HepG2 (cell line): Measurements from ENCODE around the gene COBLL1. TPM values are rescaled to one million over a fixed set of nuclear protein-coding genes. Genes with fewer than 3 reads are reported as not detected.

ENCODE experiments used
- ATAC-seq: fragments of 200-7000 bp; cut with Tn5 transposase; 3 replicates; pipeline ENCODE4 v1.9.1; 2020; ENCODE audit warnings: mild to moderate bottlenecking, moderate library complexity
- BruUV-seq: library from RNA; stranded (reverse); fragments of 400-500 nt; replicated peaks from 2 replicates; lab custom pipeline; 2021; lab: Mats Ljungman, UMichigan
- CTCF ChIA-PET: fragments of 300-600 bp; formaldehyde crosslinking; extraction: SDS; loops from one replicate; lab custom pipeline; 2021; ENCODE audit warnings: low total read pairs, inconsistent platforms, low intra/inter-chr PET ratio; lab: Yijun Ruan, JAX
- POLR2A ChIA-PET: fragments of 350-600 bp; sonication (Branson Sonifier 250); formaldehyde crosslinking; loops from one replicate; lab custom pipeline; 2020; ENCODE audit warnings: antibody characterized with exemption, inconsistent platforms; lab: Yijun Ruan, JAX
- DNase-seq: peaks from one replicate; pipeline ENCODE4 v3.0.0-alpha.2; 2015; ENCODE audit warnings: low spot score
- FAIRE-seq: peaks from 3 replicates; lab custom pipeline; 2011; peaks lifted over from hg19 to GRCh38; lab: Jason Lieb, UNC
- H2AFZ ChIP-seq: one replicate; pipeline ENCODE4 v1.6.1; 2011; ENCODE audit warnings: low read length, inconsistent platforms
- H3K27ac ChIP-seq: fragments of 300-600 bp; 3 replicates; pipeline ENCODE4 v1.8.0; 2011; ENCODE audit warnings: mixed run types, mild to moderate bottlenecking, mixed read lengths, low read length, inconsistent platforms; ENCODE audit not compliant: insufficient read depth; ENCODE audit errors: extremely low read length
- H3K27me3 ChIP-seq, 2 experiments: fragments of 200-600 bp in 1 of 2; 2 replicates in 1 of 2; 3 replicates in 1 of 2; pipeline versions ENCODE4 v1.6.0 to v1.8.0; 2011; ENCODE audit warnings: low read length in 2 of 2, mild to moderate bottlenecking in 2 of 2, moderate library complexity in 2 of 2, inconsistent platforms in 1 of 2; ENCODE audit not compliant: insufficient read depth in 2 of 2, control insufficient read depth in 1 of 2
- H3K36me3 ChIP-seq, 2 experiments: fragments of 200-600 bp in 1 of 2; replicated peaks in 1 of 2; 2 replicates in 1 of 2; 3 replicates in 1 of 2; pipeline versions ENCODE4 v1.5.1 to v1.8.0; 2011; ENCODE audit warnings: low read length in 2 of 2, inconsistent platforms in 1 of 2; ENCODE audit not compliant: insufficient read depth in 2 of 2, control insufficient read depth in 1 of 2
- H3K4me1 ChIP-seq: 2 replicates; pipeline ENCODE4 v1.5.1; 2012; ENCODE audit warnings: low read length, inconsistent platforms; ENCODE audit not compliant: insufficient read depth
- H3K4me2 ChIP-seq: 2 replicates; pipeline ENCODE4 v1.6.0; 2011; ENCODE audit warnings: low read depth, low read length, inconsistent platforms
- H3K4me3 ChIP-seq, 3 experiments: fragments of 200-600 bp in 1 of 3; sonication (generic), shearing (Covaris generic) in 1 of 3; replicated peaks in 1 of 3; 2 replicates each; pipeline ENCODE4 v1.5.1; 2011 to 2016; ENCODE audit warnings: low read length in 3 of 3, inconsistent platforms in 2 of 3, low read depth in 2 of 3, mild to moderate bottlenecking in 2 of 3, control low read depth in 1 of 3, mixed read lengths in 1 of 3; ENCODE audit not compliant: insufficient read depth in 1 of 3
- H3K79me2 ChIP-seq: one replicate; pipeline ENCODE4 v1.6.1; 2011; ENCODE audit warnings: low read length, inconsistent platforms; ENCODE audit not compliant: insufficient read depth
- H3K9ac ChIP-seq: 2 replicates; pipeline ENCODE4 v1.6.0; 2011; ENCODE audit warnings: mild to moderate bottlenecking, low read depth, low read length, inconsistent platforms; ENCODE audit not compliant: insufficient read depth
- H3K9me3 ChIP-seq: 2 replicates; pipeline ENCODE4 v1.5.1; 2012; ENCODE audit warnings: mild to moderate bottlenecking, low read length
- H4K20me1 ChIP-seq: 2 replicates; pipeline ENCODE4 v1.6.0; 2011; ENCODE audit warnings: inconsistent platforms, mild to moderate bottlenecking, low read length, moderate library complexity; ENCODE audit not compliant: insufficient read depth
- ARNT ChIP-seq: fragments of 450-650 bp; IDR thresholded peaks from 2 replicates; pipeline ENCODE4 v1.6.1; 2017
- CAMTA2 ChIP-seq: sonication (generic); formaldehyde crosslinking; IDR thresholded peaks from 2 replicates; pipeline ENCODE4 v1.4.0; 2020; ENCODE audit warnings: mild to moderate bottlenecking, missing genetic modification reagents, borderline replicate concordance
- EEA1 ChIP-seq: sonication (generic); formaldehyde crosslinking; IDR thresholded peaks from 2 replicates; pipeline ENCODE4 v1.5.1; 2020; ENCODE audit warnings: mild to moderate bottlenecking, missing genetic modification reagents, borderline replicate concordance
- EED ChIP-seq: sonication (generic); formaldehyde crosslinking; IDR thresholded peaks from 2 replicates; pipeline ENCODE4 v1.5.0; 2020; ENCODE audit warnings: mild to moderate bottlenecking, missing genetic modification reagents
- FOXK1 ChIP-seq: sonication (generic); formaldehyde crosslinking; IDR thresholded peaks from 2 replicates; pipeline ENCODE4 v1.4.0; 2020; ENCODE audit warnings: low read depth, missing genetic modification reagents, borderline replicate concordance
- FOXK2 ChIP-seq: fragments of 450-650 bp; IDR thresholded peaks from 2 replicates; pipeline ENCODE4 v1.6.1; 2016
- HNRNPL ChIP-seq: fragments of 200-400 bp; formaldehyde crosslinking; IDR thresholded peaks from 2 replicates; pipeline ENCODE4 v1.6.1; 2017; ENCODE audit warnings: mild to moderate bottlenecking, low read depth, low read length
- IKZF1 ChIP-seq: fragments of 450-650 bp; IDR thresholded peaks from 2 replicates; pipeline ENCODE4 v1.7.1; 2016
- ISL2 ChIP-seq: sonication (generic); formaldehyde crosslinking; IDR thresholded peaks from 2 replicates; pipeline ENCODE4 v1.5.0; 2020; ENCODE audit warnings: missing genetic modification reagents
- KLF11 ChIP-seq: IDR thresholded peaks from 2 replicates; pipeline ENCODE4 v1.6.1; 2016; ENCODE audit warnings: missing compliant biosample characterization
- MTA3 ChIP-seq: sonication (generic); formaldehyde crosslinking; IDR thresholded peaks from 2 replicates; pipeline ENCODE4 v1.4.0; 2020; ENCODE audit warnings: missing genetic modification reagents
- MXD4 ChIP-seq: IDR thresholded peaks from 2 replicates; pipeline ENCODE4 v1.6.1; 2016; ENCODE audit warnings: mild to moderate bottlenecking, missing biosample characterization, missing genetic modification reagents
- PAWR ChIP-seq: sonication (generic); formaldehyde crosslinking; IDR thresholded peaks from 2 replicates; pipeline ENCODE4 v1.4.0; 2020; ENCODE audit warnings: missing genetic modification reagents, mild to moderate bottlenecking, borderline replicate concordance
- PPARG ChIP-seq: conservative IDR thresholded peaks from 2 replicates; pipeline ENCODE4 v1.6.1; 2016; ENCODE audit warnings: missing biosample characterization, missing genetic modification reagents
- RAD21 ChIP-seq: fragments of 450-650 bp; formaldehyde crosslinking; IDR thresholded peaks from 2 replicates; pipeline ENCODE4 v1.5.0; 2020; ENCODE audit warnings: mild to moderate bottlenecking
- RFX3 ChIP-seq: IDR thresholded peaks from 2 replicates; pipeline ENCODE4 v1.6.1; 2016; ENCODE audit warnings: missing biosample characterization, missing genetic modification reagents
- SAFB2 ChIP-seq: sonication (generic); formaldehyde crosslinking; IDR thresholded peaks from 2 replicates; pipeline ENCODE4 v1.5.1; 2020; ENCODE audit warnings: missing genetic modification reagents, low read depth, mild to moderate bottlenecking, borderline replicate concordance
- ZFY ChIP-seq: sonication (generic); formaldehyde crosslinking; IDR thresholded peaks from 2 replicates; pipeline ENCODE4 v1.4.0; 2020; ENCODE audit warnings: missing genetic modification reagents
- ZNF124 ChIP-seq: sonication (generic); formaldehyde crosslinking; IDR thresholded peaks from 2 replicates; pipeline ENCODE4 v1.4.0; 2020; ENCODE audit warnings: missing genetic modification reagents
- ZNF235 ChIP-seq: sonication (generic); formaldehyde crosslinking; IDR thresholded peaks from 2 replicates; pipeline ENCODE4 v1.8.1; 2023; ENCODE audit warnings: mild to moderate bottlenecking, missing genetic modification reagents, borderline replicate concordance
- ZNF333 ChIP-seq: sonication (generic); formaldehyde crosslinking; IDR thresholded peaks from 2 replicates; pipeline ENCODE4 v1.4.0; 2020; ENCODE audit warnings: mild to moderate bottlenecking, missing genetic modification reagents, borderline replicate concordance
- ZNF441 ChIP-seq: sonication (generic); formaldehyde crosslinking; IDR thresholded peaks from 2 replicates; pipeline ENCODE4 v1.7.0; 2021; ENCODE audit warnings: missing genetic modification reagents, borderline replicate concordance
- ZNF460 ChIP-seq: sonication (generic); formaldehyde crosslinking; IDR thresholded peaks from 2 replicates; pipeline ENCODE4 v1.5.1; 2020; ENCODE audit warnings: missing genetic modification reagents, mild to moderate bottlenecking, borderline replicate concordance
- ZNF484 ChIP-seq: sonication (generic); formaldehyde crosslinking; IDR thresholded peaks from 2 replicates; pipeline ENCODE4 v1.5.1; 2020; ENCODE audit warnings: mild to moderate bottlenecking, low read depth, missing genetic modification reagents, borderline replicate concordance
- ZNF557 ChIP-seq: sonication (generic); formaldehyde crosslinking; IDR thresholded peaks from 2 replicates; pipeline ENCODE4 v1.4.0; 2020; ENCODE audit warnings: missing genetic modification reagents
- ZNF569 ChIP-seq: sonication (generic); formaldehyde crosslinking; IDR thresholded peaks from 2 replicates; pipeline ENCODE4 v1.5.0; 2020; ENCODE audit warnings: mild to moderate bottlenecking, missing genetic modification reagents, moderate library complexity, borderline replicate concordance
- ZNF850 ChIP-seq: sonication (generic); formaldehyde crosslinking; conservative IDR thresholded peaks from 2 replicates; pipeline ENCODE4 v1.9.0; 2021; ENCODE audit warnings: mild to moderate bottlenecking, missing genetic modification reagents
- WGBS: methylation state at CpG from one replicate; pipeline ENCODE4 v1.1.6; 2017; ENCODE audit warnings: low lambda C conversion rate; 5-methylcytosine and 5-hydroxymethylcytosine counted together
- in situ Hi-C: cut with HindIII; loops from 2 replicates; pipeline ENCODE4 v1.10.0; 2017; ENCODE audit warnings: low pct_unique_long_range_greater_than_20kb; ENCODE audit not compliant: extremely low pct_ligation_motif_present
- intact Hi-C: fragments of 100-400 bp; cut with micrococcal nuclease; formaldehyde crosslinking; loops from one replicate; pipeline ENCODE4 v1.10.0; 2022; ENCODE audit not compliant: unreplicated experiment
- polyA plus RNA-seq, 8 experiments: library from polyadenylated mRNA; depleted of rRNA in 3 of 8; stranded (reverse) in 7 of 8; unstranded in 1 of 8; fragments of >200 nt; fragmentation: Illumina TruSeq in 4 of 8; extraction: Trizol in 4 of 8; gene quantifications; 2 replicates each; pipeline versions ENCODE4 v1.2.1 to v1.2.3, GENCODE V29; 2011 to 2016; ENCODE audit warnings: low read depth in 4 of 8, missing spikeins in 1 of 8, mixed read lengths in 1 of 8; ENCODE audit not compliant: insufficient read depth in 1 of 8
- total RNA-seq, 5 experiments: library from RNA; depleted of rRNA; stranded (reverse); fragments of >200 nt; fragmentation: Illumina TruSeq; extraction: Trizol; gene quantifications; 2 replicates each; pipeline ENCODE4 v1.2.3, GENCODE V29; 2016; ENCODE audit warnings: low read depth in 1 of 5
- TF ChIP-seq, protein P1 (sequence below): sonication (generic); formaldehyde crosslinking; IDR thresholded peaks from 2 replicates; pipeline ENCODE4 v1.4.0; 2020; ENCODE audit warnings: missing genetic modification reagents

The COBLL1 gene
- total and polyA plus RNA-seq, 2 of the 13 experiments (the other 11 are each of a cell fraction or from before 2014, with no cell fraction given), result 32.6 to 86.8 TPM

DNA sequence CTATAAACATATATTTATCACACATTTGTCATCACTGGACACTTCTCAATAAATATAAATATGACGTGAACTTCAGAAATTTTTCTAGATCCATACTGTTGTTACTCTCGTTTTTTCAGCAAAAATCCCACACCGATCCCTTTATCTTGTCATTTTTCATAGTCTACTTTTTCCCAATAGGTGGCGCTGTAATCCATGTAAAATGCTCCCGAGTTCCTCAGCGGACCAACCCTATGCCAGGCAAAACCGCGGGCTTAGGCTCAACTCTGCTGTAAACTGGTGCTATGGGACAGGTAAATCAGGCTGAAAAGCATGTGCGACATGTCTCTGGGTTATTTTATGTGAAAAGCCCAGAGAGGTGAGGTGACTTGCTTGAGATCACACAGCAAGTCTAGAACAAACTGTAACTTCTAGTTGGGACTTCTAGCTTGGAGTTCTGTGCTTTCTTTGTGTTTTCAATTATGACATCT is 104.0 kb downstream of the COBLL1 start:
- H3K27ac ChIP-seq, result peak overlapping the region; percentile 22
- peaks cover 82% of the 10 kb centered on the region for H3K4me1 ChIP-seq
- peaks cover 1 to 12% of the 10 kb centered on the region in 2 experiments; a peak in 3 of 5 replicates for H3K36me3 ChIP-seq
- in situ Hi-C loops (loop anchor here (5.0 kb wide), 2 partner anchors 105 to 180 kb away; partner anchors contain the start of gene COBLL1), intact Hi-C loops (loop anchor here (1.0 to 10.0 kb wide), 6 partner anchors 104 to 555 kb away; partner anchors contain the start of genes COBLL1 and SCN3A)
- WGBS, result 9% methylated on average over 9 of the region's 9 CpGs
- no peak overlapping the region for H2AFZ ChIP-seq
- DNase-seq (peak; percentile 82), ATAC-seq (peak; percentile 92), FAIRE-seq (peak; percentile 76)
- 0 out of 2 replicates have a peak overlapping the region, but pooled peaks have one; percentile 2 for H3K9ac ChIP-seq
- ChIA-PET POLR2A (interaction anchor here (1.5 kb wide), 1 partner anchor 104 kb away, joined by 7 read pairs; the partner anchor contains the start of gene COBLL1), CTCF (interaction anchor here (1.3 to 3.1 kb wide), 5 partner anchors 104 to 277 kb away, joined by 4 to 50 read pairs (median 10); partner anchors contain the start of gene COBLL1)
- H3K9me3 ChIP-seq, result no peaks in the 10 kb centered on the region
- peaks cover 32% of the 10 kb centered on the region for H3K79me2 ChIP-seq
- BruUV-seq, result no TSS peak
- H3K27me3 ChIP-seq, result no peaks in the 10 kb centered on the region
- H3K4me3 ChIP-seq, result no peak overlapping the region
- H4K20me1 ChIP-seq, result no peaks in the 10 kb centered on the region
- H3K4me2 ChIP-seq, result peak overlapping the region; percentile 40
- TF ChIP-seq EED (CRISPR knock-in tag), result no peak
- peak; percentile 37; the same call in 1 of the 2 replicates for TF ChIP-seq MXD4 (CRISPR knock-in tag)
- TF ChIP-seq PPARG (CRISPR knock-in tag), result 0 out of 2 replicates have a peak, but pooled peaks have one; percentile 52
- no peak; the same call in 1 of the 2 replicates for TF ChIP-seq RFX3 (CRISPR knock-in tag)
- peak; percentile 44; the same call in 1 of the 2 replicates for TF ChIP-seq FOXK1 (CRISPR knock-in tag)
- TF ChIP-seq ZNF124 (CRISPR knock-in tag), result 0 out of 2 replicates have a peak, but pooled peaks have one; percentile 26
- TF ChIP-seq ARNT, result no peak
- TF ChIP-seq, protein P1, sequence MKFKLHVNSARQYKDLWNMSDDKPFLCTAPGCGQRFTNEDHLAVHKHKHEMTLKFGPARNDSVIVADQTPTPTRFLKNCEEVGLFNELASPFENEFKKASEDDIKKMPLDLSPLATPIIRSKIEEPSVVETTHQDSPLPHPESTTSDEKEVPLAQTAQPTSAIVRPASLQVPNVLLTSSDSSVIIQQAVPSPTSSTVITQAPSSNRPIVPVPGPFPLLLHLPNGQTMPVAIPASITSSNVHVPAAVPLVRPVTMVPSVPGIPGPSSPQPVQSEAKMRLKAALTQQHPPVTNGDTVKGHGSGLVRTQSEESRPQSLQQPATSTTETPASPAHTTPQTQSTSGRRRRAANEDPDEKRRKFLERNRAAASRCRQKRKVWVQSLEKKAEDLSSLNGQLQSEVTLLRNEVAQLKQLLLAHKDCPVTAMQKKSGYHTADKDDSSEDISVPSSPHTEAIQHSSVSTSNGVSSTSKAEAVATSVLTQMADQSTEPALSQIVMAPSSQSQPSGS (CRISPR knock-in tag), result 0 out of 2 replicates have a peak, but pooled peaks have one; percentile 64
- no peak for TF ChIP-seq SAFB2 (CRISPR knock-in tag)
- TF ChIP-seq MTA3 (CRISPR knock-in tag), result no peak
- TF ChIP-seq ZNF235 (CRISPR knock-in tag), result no peak
- peak; percentile 56 for TF ChIP-seq ISL2 (CRISPR knock-in tag)
- no peak for TF ChIP-seq PAWR (CRISPR knock-in tag)
- no peak for TF ChIP-seq ZNF557 (CRISPR knock-in tag)
- TF ChIP-seq ZNF441 (CRISPR knock-in tag), result no peak
- TF ChIP-seq RAD21 (CRISPR knock-in tag), result peak; percentile 93
- no peak for TF ChIP-seq FOXK2
- TF ChIP-seq ZNF850 (CRISPR knock-in tag), result no peak
- TF ChIP-seq ZNF333 (CRISPR knock-in tag), result no peak
- 0 out of 2 replicates have a peak, but pooled peaks have one; percentile 74 for TF ChIP-seq KLF11 (CRISPR knock-in tag)
- no peak for TF ChIP-seq ZNF569 (CRISPR knock-in tag)
- TF ChIP-seq HNRNPL, result no peak
- no peak for TF ChIP-seq ZNF484 (CRISPR knock-in tag)
- TF ChIP-seq ZNF460 (CRISPR knock-in tag), result no peak
- TF ChIP-seq CAMTA2 (CRISPR knock-in tag), result no peak
- TF ChIP-seq IKZF1, result no peak
- TF ChIP-seq EEA1, result no peak
- TF ChIP-seq ZFY (CRISPR knock-in tag), result peak; percentile 23; the same call in 1 of the 2 replicates
